Breast epithelium (tissue), 4 donors: ENCODE measurements around the gene PTPN14. TPM values are rescaled to one million over a fixed set of nuclear protein-coding genes. Genes with fewer than 3 reads are reported as not detected.

Experiments used
- DNase-seq, 2 donors: peaks; one replicate each; pipeline ENCODE4 v3.0.0-alpha.2; 2019; ENCODE audit warnings: low spot score in 2 of 2
- H3K27ac ChIP-seq, 2 donors: fragments of 200-600 bp; sonication (generic) in 1 of 2; one replicate each; pipeline ENCODE4 v1.5.1; 2016 to 2019; ENCODE audit warnings: mild to moderate bottlenecking in 1 of 2
- H3K27me3 ChIP-seq, 2 donors: fragments of 200-600 bp; sonication (generic) in 1 of 2; one replicate each; pipeline versions ENCODE4 v1.5.1 to v1.6.0; 2017 to 2019; ENCODE audit warnings: control low read depth in 1 of 2, mild to moderate bottlenecking in 1 of 2
- H3K36me3 ChIP-seq: fragments of 200-600 bp; one replicate; pipeline ENCODE4 v1.5.1; 2019
- H3K4me1 ChIP-seq, 2 donors: fragments of 200-600 bp; sonication (generic); one replicate each; pipeline ENCODE4 v1.5.1; 2016 to 2019; ENCODE audit warnings: control low read depth in 1 of 2
- H3K4me3 ChIP-seq, 3 donors: fragments of 200-600 bp; sonication (generic); 1 replicate in 2 of 3; 2 replicates in 1 of 3; pipeline ENCODE4 v1.5.1; 2016 to 2019; ENCODE audit warnings: mild to moderate bottlenecking in 3 of 3, moderate library complexity in 2 of 3
- H3K9me3 ChIP-seq, 2 donors: fragments of 200-600 bp; sonication (generic) in 1 of 2; one replicate each; pipeline ENCODE4 v1.5.1; 2016 to 2019; ENCODE audit warnings: control low read depth in 1 of 2
- POLR2A ChIP-seq: fragments of 450-650 bp; IDR thresholded peaks from one replicate; pipeline ENCODE4 v1.6.1; 2016; ENCODE audit warnings: antibody characterized with exemption, mild to moderate bottlenecking, moderate library complexity
- POLR2AphosphoS5 ChIP-seq, 3 donors: sonication (generic); formaldehyde crosslinking; IDR thresholded peaks; one replicate each; pipeline ENCODE4 v1.6.1; 2017; ENCODE audit warnings: antibody characterized with exemption in 3 of 3
- intact Hi-C: fragments of 100-400 bp; cut with DNase I; formaldehyde crosslinking; loops from one replicate; pipeline ENCODE4 v1.15.1; 2023; ENCODE audit warnings: low total_unique reads
- total RNA-seq, 3 donors: library from RNA; depleted of rRNA; stranded (reverse); fragments of >200 nt; gene quantifications; one replicate each; pipeline ENCODE4 v1.1.0, GENCODE V29; 2016
- TF ChIP-seq, protein P1 (sequence below), 3 donors: fragments of 450-650 bp; IDR thresholded peaks; one replicate each; pipeline ENCODE4 v1.5.1; 2016 to 2017; ENCODE audit warnings: antibody characterized with exemption in 3 of 3, mild to moderate bottlenecking in 3 of 3, moderate library complexity in 3 of 3

PTPN14 gene
- total RNA-seq, 3 donors from 2014 or later = 30.4 to 57.4 (median 49.5) TPM

DNA sequence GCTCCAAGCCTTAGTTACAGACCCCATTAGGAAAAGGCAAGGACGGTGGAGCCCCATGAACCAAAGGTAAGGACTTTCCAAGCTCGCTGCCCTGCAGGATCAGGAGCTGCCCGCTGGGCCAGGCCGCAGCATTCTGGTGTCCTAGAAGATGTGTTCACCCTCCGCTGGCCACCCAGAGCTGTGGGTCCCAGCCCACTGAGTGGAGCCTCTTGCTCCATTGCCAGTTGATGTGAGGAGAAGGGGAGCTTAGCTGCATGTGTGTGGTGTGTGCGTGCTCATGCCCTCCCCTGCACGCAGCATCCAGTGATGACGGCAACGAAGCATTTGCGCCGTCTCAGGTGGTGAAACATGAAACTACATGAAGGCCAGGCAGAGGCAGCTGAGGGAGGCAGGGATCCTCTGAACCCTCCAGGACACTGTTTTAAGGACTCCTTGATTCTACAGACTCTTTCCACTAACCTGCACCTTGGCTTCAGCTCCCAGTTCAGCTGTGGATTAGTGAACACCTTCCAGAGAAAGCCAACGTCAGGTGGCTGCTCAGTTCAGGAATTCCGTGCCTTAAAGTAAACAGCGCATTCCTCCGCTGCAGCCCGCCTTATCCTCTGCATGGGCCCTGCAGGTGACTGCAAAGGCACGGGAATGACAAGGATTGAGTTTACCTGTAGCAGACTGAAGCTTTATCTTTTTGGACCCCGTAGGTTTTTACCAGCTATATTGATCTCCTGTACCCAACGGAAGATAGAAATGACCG lies 221.8 kb downstream of the PTPN14 start:
- DNase-seq = no peak
- TF ChIP-seq, protein P1, sequence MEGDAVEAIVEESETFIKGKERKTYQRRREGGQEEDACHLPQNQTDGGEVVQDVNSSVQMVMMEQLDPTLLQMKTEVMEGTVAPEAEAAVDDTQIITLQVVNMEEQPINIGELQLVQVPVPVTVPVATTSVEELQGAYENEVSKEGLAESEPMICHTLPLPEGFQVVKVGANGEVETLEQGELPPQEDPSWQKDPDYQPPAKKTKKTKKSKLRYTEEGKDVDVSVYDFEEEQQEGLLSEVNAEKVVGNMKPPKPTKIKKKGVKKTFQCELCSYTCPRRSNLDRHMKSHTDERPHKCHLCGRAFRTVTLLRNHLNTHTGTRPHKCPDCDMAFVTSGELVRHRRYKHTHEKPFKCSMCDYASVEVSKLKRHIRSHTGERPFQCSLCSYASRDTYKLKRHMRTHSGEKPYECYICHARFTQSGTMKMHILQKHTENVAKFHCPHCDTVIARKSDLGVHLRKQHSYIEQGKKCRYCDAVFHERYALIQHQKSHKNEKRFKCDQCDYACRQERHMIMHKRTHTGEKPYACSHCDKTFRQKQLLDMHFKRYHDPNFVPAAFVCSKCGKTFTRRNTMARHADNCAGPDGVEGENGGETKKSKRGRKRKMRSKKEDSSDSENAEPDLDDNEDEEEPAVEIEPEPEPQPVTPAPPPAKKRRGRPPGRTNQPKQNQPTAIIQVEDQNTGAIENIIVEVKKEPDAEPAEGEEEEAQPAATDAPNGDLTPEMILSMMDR (IDR thresholded peaks at IDR 0.05) = no peak
- no peak for TF ChIP-seq POLR2AphosphoS5 (IDR thresholded peaks at IDR 0.05)
- no peak for TF ChIP-seq POLR2A
- Histone ChIP-seq H3K4me3 (no peak overlapping the region), H3K27me3 (no peaks in the 10 kb centered on the region), H3K9me3 (no peaks in the 10 kb centered on the region), H3K4me1 (no peaks in the 10 kb centered on the region), H3K27ac (no peak overlapping the region), H3K36me3 (no peaks in the 10 kb centered on the region)
- intact Hi-C loops = loop anchor here (10.0 kb wide), 1 partner anchor 65 kb away; no protein-coding TSS in a partner anchor

DNA sequence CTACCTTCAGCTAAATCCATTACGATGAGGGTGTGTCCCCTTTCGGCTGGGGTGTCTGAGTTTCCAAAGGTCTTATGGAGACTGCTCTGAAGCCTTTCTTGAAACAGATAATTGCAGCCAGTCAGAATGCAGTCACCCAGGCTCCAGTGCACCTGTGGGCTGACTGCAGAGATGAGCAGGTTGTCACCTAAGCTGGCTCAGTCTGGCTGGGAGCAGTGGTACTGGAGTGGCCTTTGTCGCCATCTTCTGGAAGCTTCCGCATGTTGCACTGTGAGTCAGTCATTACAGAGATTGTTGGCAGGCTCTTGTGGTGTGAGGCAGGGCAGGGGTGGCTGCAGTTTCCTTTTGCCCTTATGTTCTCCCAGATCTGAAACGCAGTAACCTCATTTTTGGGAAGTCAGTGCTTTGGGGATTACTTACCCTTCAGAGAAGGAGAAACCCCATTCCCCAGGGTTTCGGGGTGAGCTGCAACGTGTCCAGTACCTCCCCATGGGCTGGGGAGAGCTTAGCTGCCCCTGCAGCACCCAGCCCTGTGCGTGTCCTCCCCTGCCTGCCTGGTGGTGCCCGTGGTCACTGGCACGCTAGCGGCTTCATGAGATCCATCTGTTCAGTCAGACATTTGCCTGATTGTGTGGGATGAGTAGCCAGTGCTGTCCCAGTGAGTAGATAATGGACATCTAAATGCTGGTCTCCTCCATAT lies 222.5 kb downstream of the PTPN14 start:
- peak; percentile 82 to 87 for DNase-seq
- Histone ChIP-seq H3K27ac (no peak overlapping the region), H3K9me3 (no peaks in the 10 kb centered on the region), H3K36me3 (no peaks in the 10 kb centered on the region), H3K27me3 (no peaks in the 10 kb centered on the region), H3K4me3 (no peak overlapping the region), H3K4me1 (no peaks in the 10 kb centered on the region)
- TF ChIP-seq POLR2AphosphoS5 (IDR thresholded peaks at IDR 0.05) (peak in 1 of 3 donors; percentile 46), POLR2A (no peak)
- TF ChIP-seq, protein P1 (IDR thresholded peaks at IDR 0.05) = peak; percentile 55 to 91 (median 87)
- intact Hi-C loops = loop anchor here (10.0 kb wide), 1 partner anchor 64 kb away; no protein-coding TSS in a partner anchor

GRCh38 chr1:214327514-214327913 lies 223.9 kb downstream of the PTPN14 start:
- Histone ChIP-seq H3K4me1 (no peaks in the 10 kb centered on the region), H3K27me3 (no peaks in the 10 kb centered on the region), H3K4me3 (no peak overlapping the region), H3K36me3 (no peaks in the 10 kb centered on the region), H3K9me3 (no peaks in the 10 kb centered on the region), H3K27ac (no peak overlapping the region)
- no peak for DNase-seq
- intact Hi-C loops = loop anchor here (10.0 kb wide), 1 partner anchor 63 kb away; no protein-coding TSS in a partner anchor
- TF ChIP-seq POLR2AphosphoS5 (IDR thresholded peaks at IDR 0.05) = no peak
- TF ChIP-seq POLR2A = no peak
- TF ChIP-seq, protein P1 (IDR thresholded peaks at IDR 0.05) = no peak

- Histone ChIP-seq H3K36me3 (no peaks in the 10 kb centered on the region), H3K27ac (no peak overlapping the region), H3K9me3 (no peaks in the 10 kb centered on the region), H3K27me3 (no peaks in the 10 kb centered on the region), H3K4me3 (no peak overlapping the region), H3K4me1 (no peaks in the 10 kb centered on the region)
- intact Hi-C loops = loop anchor here (10.0 kb wide), 1 partner anchor 62 kb away; no protein-coding TSS in a partner anchor
- DNase-seq = no peak
- TF ChIP-seq POLR2AphosphoS5 (IDR thresholded peaks at IDR 0.05) (no peak), POLR2A (no peak)
- TF ChIP-seq, protein P1 (IDR thresholded peaks at IDR 0.05) = no peak
Observed at GRCh38 chr1:214326406-214326805, 225.0 kb downstream of the PTPN14 start.
